ENCODE results near the gene TMEM147. TPM values are rescaled to one million over a fixed set of nuclear protein-coding genes. Genes with fewer than 3 reads are reported as not detected.

Gene TMEM147
- total and polyA plus RNA-seq, 4 donors = 18.1 to 97.4 (median 44.7) TPM

- no peak for TF ChIP-seq YY1 (IDR thresholded peaks at IDR 0.05)
- no peak for TF ChIP-seq TAF1 (conservative IDR thresholded peaks at IDR 0.05)
- no peak for TF ChIP-seq ZBTB33 (IDR thresholded peaks at IDR 0.05)
- TF ChIP-seq GABPA (IDR thresholded peaks at IDR 0.05 in 1 of 2, conservative IDR thresholded peaks at IDR 0.05 in 1 of 2) = no peak
- no peak for TF ChIP-seq JUND (IDR thresholded peaks at IDR 0.05)
- TF ChIP-seq HNF4A (conservative IDR thresholded peaks at IDR 0.05) = no peak
Measured at GRCh38 chr19:35533201-35533821, 12.1 kb upstream of the TMEM147 start, which contains the start of gene GAPDHS (continued).

GRCh38 chr19:35533822-35534392, 11.5 kb upstream of the TMEM147 start:
- 8% methylated on average over 30 of the region's 30 CpGs for WGBS
- no peak for DNase-seq (ENCODE audit: low spot score)

More at GRCh38 chr19:35533822-35534392, 11.5 kb upstream of the TMEM147 start:
- Histone ChIP-seq H3K36me3 (ENCODE audit: control insufficient read depth in 4 of 4, insufficient read depth in 3 of 4, low read depth in 1 of 4, low read length in 3 of 4) (no peaks in the 10 kb centered on the region), H3K27me3 (ENCODE audit: control insufficient read depth in 4 of 4, insufficient read depth in 4 of 4, low read length in 3 of 4) (peaks cover 0 to 3% (median 1%) of the 10 kb centered on the region in 4 donors), H3K4me3 (ENCODE audit: low read depth in 1 of 3, low read length in 3 of 3) (no peak overlapping the region), H3K9ac (ENCODE audit: low read depth in 1 of 2, low read length in 2 of 2) (no peak overlapping the region), H3K9me3 (ENCODE audit: control insufficient read depth in 4 of 4, low read length in 3 of 4) (no peaks in the 10 kb centered on the region), H3K4me1 (ENCODE audit: control insufficient read depth in 4 of 4, insufficient read depth in 4 of 4, low read length in 3 of 4) (peaks cover 0 to 7% (median 0%) of the 10 kb centered on the region in 4 donors), H3K27ac (ENCODE audit: low read depth in 1 of 2, low read length in 2 of 2) (no peak overlapping the region)
- TF ChIP-seq ATF3 (IDR thresholded peaks at IDR 0.05) (no peak), SP1 (IDR thresholded peaks at IDR 0.05) (no peak), RAD21 (IDR thresholded peaks at IDR 0.05) (no peak), RXRA (IDR thresholded peaks at IDR 0.05) (no peak), EGR1 (IDR thresholded peaks at IDR 0.05; ENCODE audit: low read depth in 2 of 2) (no peak), NR2F2 (IDR thresholded peaks at IDR 0.05) (no peak), MAX (IDR thresholded peaks at IDR 0.05) (no peak), REST (IDR thresholded peaks at IDR 0.05) (no peak), ZBTB33 (IDR thresholded peaks at IDR 0.05) (no peak), YY1 (IDR thresholded peaks at IDR 0.05) (no peak), FOXA2 (IDR thresholded peaks at IDR 0.05) (no peak), HNF4G (IDR thresholded peaks at IDR 0.05) (no peak), FOXA1 (IDR thresholded peaks at IDR 0.05) (no peak)
